Heart right ventricle (tissue), 16 donors: Measurements from ENCODE around the gene GFY. TPM values are rescaled to one million over a fixed set of nuclear protein-coding genes. Genes with fewer than 3 reads are reported as not detected.
"Not testable (repeated sequence)": the region's sequence is repeated elsewhere in the genome, so short reads cannot be mapped to it uniquely, and the experiment has no call there.

Experiments used
- ATAC-seq, 8 donors: fragments of 200-7000 bp; cut with Tn5 transposase; one replicate each; pipeline ENCODE4 v1.9.1; 2020; ENCODE audit warnings: mild to moderate bottlenecking in 8 of 8, moderate library complexity in 8 of 8, moderate number of reproducible peaks in 1 of 8
- DNase-seq, 2 donors: peaks; one replicate each; pipeline ENCODE4 v3.0.0-alpha.2; 2020
- H3K27ac ChIP-seq, 10 donors: fragments of 200-600 bp; sonication (generic) in 2 of 10; one replicate each; pipeline versions ENCODE4 v1.5.0 to v1.8.0; 2020 to 2022; ENCODE audit warnings: mild to moderate bottlenecking in 3 of 10
- H3K27me3 ChIP-seq, 7 donors: fragments of 200-600 bp; one replicate each; pipeline ENCODE4 v1.8.0; 2021 to 2022; ENCODE audit warnings: mild to moderate bottlenecking in 2 of 7
- H3K36me3 ChIP-seq, 9 donors: fragments of 200-600 bp; sonication (generic) in 1 of 9; one replicate each; pipeline versions ENCODE4 v1.5.0 to v1.8.0; 2020 to 2022; ENCODE audit warnings: mild to moderate bottlenecking in 2 of 9
- H3K4me1 ChIP-seq, 9 donors: fragments of 200-600 bp; sonication (generic) in 1 of 9; one replicate each; pipeline versions ENCODE4 v1.5.0 to v1.8.0; 2020 to 2022; ENCODE audit warnings: mild to moderate bottlenecking in 4 of 9
- H3K4me3 ChIP-seq, 10 donors: fragments of 200-600 bp; sonication (generic) in 2 of 10; one replicate each; pipeline versions ENCODE4 v1.5.0 to v1.8.0; 2020 to 2022; ENCODE audit warnings: mild to moderate bottlenecking in 7 of 10, moderate library complexity in 2 of 10
- H3K9me3 ChIP-seq, 11 donors: fragments of 200-600 bp in 10 of 11; sonication (generic) in 2 of 11; one replicate each; pipeline versions ENCODE4 v1.5.0 to v1.8.0; 2013 to 2022; ENCODE audit warnings: mild to moderate bottlenecking in 2 of 11, control low read depth in 1 of 11, moderate library complexity in 1 of 11
- WGBS, 2 donors: extraction: QIAGEN DNeasy Blood & Tissue Kit; methylation state at CpG; one replicate each; pipeline ENCODE4 v1.1.7; 2013; ENCODE audit warnings: inconsistent platforms in 1 of 2; 5-methylcytosine and 5-hydroxymethylcytosine counted together
- intact Hi-C, 10 donors: fragments of 100-400 bp; cut with DNase I; formaldehyde crosslinking; loops; one replicate each; pipeline versions ENCODE4 v1.11.1 to v1.14.2; 2022
- polyA plus RNA-seq, 2 donors: library from polyadenylated mRNA; stranded (reverse); fragments of 200-250 nt; gene quantifications; one replicate each; pipeline ENCODE4 v1.2.3, GENCODE V29; 2013
- total RNA-seq, 10 donors: library from RNA; stranded (reverse); fragmentation: NEBNext Ultra II Directional in 3 of 10; extraction: Animal tissue kit (Norgen Biotek cat#: 25700) in 3 of 10; gene quantifications; one replicate each; pipeline versions ENCODE4 v1.2.1 to v1.2.4, GENCODE V29; 2021 to 2023
- TF ChIP-seq, protein P1 (sequence below), 9 donors: fragments of 200-600 bp; sonication (generic) in 2 of 9; IDR thresholded peaks; one replicate each; pipeline versions ENCODE4 v1.5.0 to v1.8.0; 2021 to 2022; ENCODE audit warnings: antibody characterized with exemption in 9 of 9, mild to moderate bottlenecking in 5 of 9, moderate library complexity in 1 of 9
- donor health status: Arrhythmogenic right ventricular cardiomyopathy.
- donor health status: ischemic (EF 13 %, LVEDD 7.1; RV severe dilation, severe dysfunction).
- donor health status: healthy with polysubstance abuse.
- donor health status: DM: no; HTN: yes; CAD: no.
- donor health status: DM: no; HTN: no; CAD: no.
- donor health status: ischemic (EF 25% LVEDD 6.9; RV normal size, moderate dysfunction).
- donor health status: ischemic (EF 25% LVEDD 5.7; RV mildly dilated, moderate dysfunction).
- donor health status: healthy.
- donor health status: DM: yes; HTN: yes; CAD: no.
- donor health status: Ischemic cardiomyopathy.
- donor health status: ischemic (EF 35%, LVEDD 5.7; RV mildly dilated, moderate dysfunction).
- donor health status: nonischemic (EF 11% LVEDD 7.7; RV severe dilation, severe dysfunction).
- donor health status: DM: yes; HTN: yes; CAD: no.
- donor health status: PGD.
- donor health status: ischemic (EF 29% LVEDD 5.4; RV normal size, mild dysfunction).
- donor health status: nonischemic (EF 23%, LVEDD 6.1; RV moderate dilation, normal function).

GFY gene
- total and polyA plus RNA-seq, 12 donors = 0.13 TPM; not detected in 11

DNA sequence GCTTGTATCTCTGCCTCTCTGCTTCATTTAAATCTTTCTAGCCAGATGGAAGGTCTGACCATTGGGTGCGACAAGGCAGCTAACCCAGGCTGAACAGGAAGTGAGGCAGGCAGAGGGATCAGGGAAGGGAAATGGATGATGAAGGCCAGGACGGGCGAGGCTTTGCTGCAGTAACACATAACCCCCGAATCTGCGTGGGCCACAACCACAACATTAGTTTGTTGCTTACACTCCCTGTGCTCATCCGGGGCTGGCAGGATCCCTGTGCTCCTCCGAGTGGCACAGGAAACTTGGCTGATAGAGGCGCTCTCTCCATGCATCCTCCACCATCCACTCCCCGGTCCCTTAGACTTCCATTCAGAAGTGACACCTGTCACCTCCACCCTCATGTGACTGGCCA, 47.7 kb downstream of the GFY start:
- no peak for ATAC-seq
- peaks cover 0 to 19% (median 0%) of the 10 kb centered on the region in 9 donors for H3K36me3 ChIP-seq
- no peaks in the 10 kb centered on the region for H3K27me3 ChIP-seq
- H3K27ac ChIP-seq = peak overlapping the region in 7 of 10 donors; percentile 16 to 93 (median 91)
- DNase-seq = no peak
- TF ChIP-seq, protein P1, sequence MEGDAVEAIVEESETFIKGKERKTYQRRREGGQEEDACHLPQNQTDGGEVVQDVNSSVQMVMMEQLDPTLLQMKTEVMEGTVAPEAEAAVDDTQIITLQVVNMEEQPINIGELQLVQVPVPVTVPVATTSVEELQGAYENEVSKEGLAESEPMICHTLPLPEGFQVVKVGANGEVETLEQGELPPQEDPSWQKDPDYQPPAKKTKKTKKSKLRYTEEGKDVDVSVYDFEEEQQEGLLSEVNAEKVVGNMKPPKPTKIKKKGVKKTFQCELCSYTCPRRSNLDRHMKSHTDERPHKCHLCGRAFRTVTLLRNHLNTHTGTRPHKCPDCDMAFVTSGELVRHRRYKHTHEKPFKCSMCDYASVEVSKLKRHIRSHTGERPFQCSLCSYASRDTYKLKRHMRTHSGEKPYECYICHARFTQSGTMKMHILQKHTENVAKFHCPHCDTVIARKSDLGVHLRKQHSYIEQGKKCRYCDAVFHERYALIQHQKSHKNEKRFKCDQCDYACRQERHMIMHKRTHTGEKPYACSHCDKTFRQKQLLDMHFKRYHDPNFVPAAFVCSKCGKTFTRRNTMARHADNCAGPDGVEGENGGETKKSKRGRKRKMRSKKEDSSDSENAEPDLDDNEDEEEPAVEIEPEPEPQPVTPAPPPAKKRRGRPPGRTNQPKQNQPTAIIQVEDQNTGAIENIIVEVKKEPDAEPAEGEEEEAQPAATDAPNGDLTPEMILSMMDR (IDR thresholded peaks at IDR 0.05) = no peak
- peaks cover 7 to 48% (median 31%) of the 10 kb centered on the region in 9 donors for H3K4me1 ChIP-seq
- no peaks in the 10 kb centered on the region for H3K9me3 ChIP-seq
- no peak overlapping the region for H3K4me3 ChIP-seq
- WGBS, 2 donors = 67 to 71% methylated on average over 9 of the region's 9 CpGs
- intact Hi-C loops = no loop called here

DNA sequence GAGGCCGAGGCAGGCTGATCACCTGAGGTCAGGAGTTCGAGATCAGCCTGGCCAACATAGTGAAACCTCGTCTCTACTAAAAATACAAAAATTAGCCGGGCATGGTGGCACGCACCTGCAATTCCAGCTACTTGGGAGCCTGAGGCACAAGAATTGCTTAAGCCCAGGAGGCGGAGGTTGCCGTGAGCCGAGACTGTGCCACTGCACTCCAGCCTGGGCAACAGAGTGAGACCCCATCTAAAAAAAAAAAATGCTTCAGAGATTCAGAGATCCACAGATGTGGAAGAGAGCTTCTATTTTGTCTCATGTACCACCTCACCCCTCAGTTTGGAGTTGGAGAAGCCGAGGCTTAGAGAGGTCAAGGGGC, 48.3 kb downstream of the GFY start:
- Histone ChIP-seq H3K36me3 (peaks cover 0 to 19% (median 0%) of the 10 kb centered on the region in 9 donors), H3K27ac (peak overlapping the region; percentile 66 to 93 (median 92)), H3K4me1 (peaks cover 6 to 45% (median 31%) of the 10 kb centered on the region in 9 donors), H3K4me3 (peak overlapping the region in 9 of 10 donors; percentile 46 to 79 (median 69))
- ATAC-seq, DNase-seq, H3K27me3 ChIP-seq, H3K9me3 ChIP-seq, intact Hi-C loops: not testable (repeated sequence)
- 70 to 76% methylated on average over 9 of the region's 9 CpGs for WGBS, 2 donors

DNA sequence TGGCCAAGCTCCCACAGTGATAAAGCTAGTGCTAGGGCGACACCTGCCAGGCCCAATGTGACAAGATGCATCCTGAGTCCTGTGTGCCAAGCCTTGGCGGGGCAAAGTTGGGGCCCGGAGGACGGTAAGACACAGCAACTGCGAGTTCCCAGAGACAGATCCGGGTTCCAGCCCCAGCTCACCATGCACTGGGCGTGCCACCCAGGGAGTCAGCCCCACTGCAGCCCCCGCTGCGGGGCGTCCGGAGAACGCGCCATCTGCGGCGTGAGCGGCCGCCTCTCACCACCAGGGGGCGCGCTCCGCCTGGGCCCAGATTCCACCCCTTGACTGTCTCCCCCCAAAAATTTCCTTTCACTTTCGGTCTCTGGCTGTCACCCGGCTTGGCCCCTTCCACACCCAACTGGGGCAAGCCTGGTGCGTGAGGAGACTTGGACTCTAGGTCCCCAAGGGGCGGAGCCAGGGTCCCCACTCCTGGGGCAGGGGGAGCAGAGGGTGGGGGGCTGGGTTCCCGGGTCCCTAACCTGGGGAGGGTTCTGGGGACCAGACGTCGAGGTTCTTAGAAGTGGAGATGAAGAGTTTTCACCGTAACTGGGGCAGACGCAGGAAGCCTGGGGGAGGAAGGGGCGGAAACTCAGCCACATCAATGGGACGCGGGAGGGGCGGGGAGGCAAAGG, 48.8 kb downstream of the GFY start, which contains the start of gene FLT3LG:
FLT3LG (plus strand) TSS at position 348 of the 674 bp plus-strand sequence. CDS start 425 bp downstream, outside the sequence.
- peak within 1 kb of the TSS; percentile 41 to 79 (median 68) for H3K4me3 ChIP-seq

DNA sequence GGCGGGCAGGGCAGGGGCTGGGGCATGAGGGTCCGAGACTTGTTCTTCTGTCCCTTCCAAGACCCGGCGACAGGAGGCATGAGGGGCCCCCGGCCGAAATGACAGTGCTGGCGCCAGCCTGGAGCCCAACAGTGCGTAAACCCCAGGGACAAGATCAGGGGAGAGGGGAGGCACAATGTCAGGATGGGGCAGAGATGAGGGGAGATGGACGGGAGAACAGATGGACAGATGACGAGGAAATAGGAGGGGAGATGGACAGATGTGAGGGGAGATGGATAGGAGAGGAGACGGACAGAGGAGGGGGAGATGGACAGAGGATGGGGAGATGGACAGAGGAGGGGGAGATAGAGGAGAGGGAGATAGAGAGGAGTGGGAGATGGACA, 49.3 kb downstream of the GFY start:
- H3K36me3 ChIP-seq = peaks cover 0 to 19% (median 0%) of the 10 kb centered on the region in 9 donors
- H3K27me3 ChIP-seq = no peaks in the 10 kb centered on the region
- 7 to 9% methylated on average over 11 of the region's 11 CpGs for WGBS, 2 donors
- peak in 1 of 8 donors; percentile 6 for ATAC-seq
- TF ChIP-seq, protein P1 (IDR thresholded peaks at IDR 0.05) = no peak
- intact Hi-C loops = loop anchor here in 2 of 10 donors (1.0 to 2.0 kb wide), 2 partner anchors 68 to 72 kb away; no protein-coding TSS in a partner anchor
- H3K4me3 ChIP-seq = peak overlapping the region; percentile 41 to 79 (median 68)
- peaks cover 4 to 37% (median 20%) of the 10 kb centered on the region in 9 donors for H3K4me1 ChIP-seq
- H3K27ac ChIP-seq = peak overlapping the region; percentile 66 to 93 (median 92)
- H3K9me3 ChIP-seq = no peaks in the 10 kb centered on the region
- no peak for DNase-seq

More for the DNA sequence above, 48.8 kb downstream of the GFY start, which contains the start of gene FLT3LG:
- H3K27me3 ChIP-seq = no peaks in the 10 kb centered on the region
- H3K4me1 ChIP-seq = peaks cover 4 to 42% (median 26%) of the 10 kb centered on the region in 9 donors
- TF ChIP-seq, protein P1 (IDR thresholded peaks at IDR 0.05) = peak; percentile 98 to 100 (median 98)
- intact Hi-C loops = loop anchor here in 2 of 10 donors (1.0 to 2.0 kb wide), 2 partner anchors 69 to 72 kb away; no protein-coding TSS in a partner anchor
- DNase-seq (peak; percentile 82 to 84), ATAC-seq (peak; percentile 68 to 82 (median 76))
- peak within 1 kb of the TSS; percentile 66 to 93 (median 92) for H3K27ac ChIP-seq
- H3K9me3 ChIP-seq = no peaks in the 10 kb centered on the region
- WGBS, 2 donors = 2 to 3% methylated on average over 33 of the region's 33 CpGs
- H3K36me3 ChIP-seq = peaks cover 0 to 19% (median 0%) of the 10 kb centered on the region in 9 donors
